CD1c-positive myeloid dendritic cell (primary cell): ENCODE data around the gene CLEC16A.
"Not testable (repeated sequence)": the region's sequence is repeated elsewhere in the genome, so short reads cannot be mapped to it uniquely, and the experiment has no call there.

ENCODE experiments used
- DNase-seq: peaks from one replicate; pipeline ENCODE4 v3.0.0-alpha.2; 2016; ENCODE audit errors: extremely low spot score

The CLEC16A gene

DNA sequence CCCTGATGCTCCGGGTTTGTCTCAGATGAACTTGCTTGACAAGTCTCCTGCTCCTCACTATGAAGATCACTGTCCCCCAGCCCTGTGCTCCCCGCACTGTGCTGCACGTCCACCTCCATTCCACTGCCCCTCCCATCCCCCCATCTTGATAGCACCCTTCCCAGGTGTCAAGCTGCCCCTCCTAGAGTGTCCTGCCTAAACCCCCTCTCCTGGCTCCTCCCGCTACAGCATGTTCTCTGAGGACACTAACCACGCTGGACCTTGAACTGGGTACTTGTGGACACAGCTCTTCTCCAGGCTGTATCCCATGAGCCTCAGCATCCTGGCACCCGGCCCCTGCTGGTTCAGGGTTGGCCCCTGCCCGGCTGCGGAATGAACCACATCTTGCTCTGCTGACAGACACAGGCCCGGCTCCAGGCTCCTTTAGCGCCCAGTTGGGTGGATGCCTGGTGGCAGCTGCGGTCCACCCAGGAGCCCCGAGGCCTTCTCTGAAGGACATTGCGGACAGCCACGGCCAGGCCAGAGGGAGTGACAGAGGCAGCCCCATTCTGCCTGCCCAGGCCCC lies 20.6 kb upstream of the CLEC16A start:
- no peak for DNase-seq

DNA sequence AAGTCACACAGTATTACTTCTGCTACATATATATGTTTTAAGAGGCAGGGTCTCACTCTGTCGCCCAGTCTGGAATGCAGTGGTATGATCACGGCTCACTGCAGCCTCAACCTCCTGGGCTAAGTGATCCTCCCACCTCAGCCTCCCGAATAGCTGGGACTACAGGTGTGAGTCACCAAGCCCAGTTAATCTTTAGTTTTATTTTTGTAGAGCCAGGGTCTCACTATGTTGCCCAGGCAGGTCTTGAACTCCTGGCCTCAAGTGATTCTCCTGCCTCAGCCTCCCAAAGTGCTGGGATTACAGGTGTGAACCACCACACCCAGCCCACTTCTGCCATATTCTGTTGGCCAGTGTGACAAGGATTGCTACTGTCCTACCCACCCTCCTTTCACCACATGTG lies 19.1 kb upstream of the CLEC16A start:
- not testable (repeated sequence) for DNase-seq

DNA sequence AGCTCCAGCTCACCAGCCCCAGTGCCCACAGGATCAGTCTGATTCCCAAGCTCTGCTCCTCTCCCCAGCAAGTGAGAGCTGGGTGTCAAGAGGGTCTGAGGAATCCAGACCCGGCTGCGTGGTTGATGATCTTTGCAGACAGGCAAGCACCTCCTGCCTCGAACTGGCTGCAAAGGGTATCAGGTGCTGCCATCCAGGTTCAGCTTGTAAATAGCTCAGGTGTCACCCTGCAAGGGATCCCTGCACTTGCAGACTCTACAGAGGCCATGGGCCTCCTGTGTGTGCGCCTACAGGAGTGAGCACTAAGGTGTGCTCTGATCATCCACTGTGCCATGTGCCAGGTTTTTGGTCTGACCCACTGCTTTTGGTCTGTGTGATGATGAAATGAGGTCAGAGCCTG lies 18.3 kb upstream of the CLEC16A start:
- DNase-seq, result no peak

DNA sequence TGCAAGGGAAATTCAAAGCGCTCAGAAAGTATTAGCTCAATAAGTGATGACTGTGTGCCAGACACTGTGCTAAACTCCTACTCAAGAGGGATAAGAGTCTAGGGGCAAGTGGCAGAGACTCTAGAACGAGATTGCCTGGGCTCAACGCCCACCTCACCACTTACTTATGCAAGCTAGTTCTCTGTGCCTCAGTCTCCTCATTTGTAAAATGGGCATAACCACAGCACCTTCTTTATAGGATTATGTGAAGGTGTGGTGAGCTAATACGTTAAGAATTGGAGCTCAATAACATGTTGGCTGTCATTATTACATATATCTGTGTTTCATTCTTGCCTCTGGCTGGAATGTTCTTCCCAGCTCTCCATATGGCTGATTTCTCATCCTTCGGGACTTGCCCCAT lies 17.5 kb upstream of the CLEC16A start:
- no peak for DNase-seq

DNA sequence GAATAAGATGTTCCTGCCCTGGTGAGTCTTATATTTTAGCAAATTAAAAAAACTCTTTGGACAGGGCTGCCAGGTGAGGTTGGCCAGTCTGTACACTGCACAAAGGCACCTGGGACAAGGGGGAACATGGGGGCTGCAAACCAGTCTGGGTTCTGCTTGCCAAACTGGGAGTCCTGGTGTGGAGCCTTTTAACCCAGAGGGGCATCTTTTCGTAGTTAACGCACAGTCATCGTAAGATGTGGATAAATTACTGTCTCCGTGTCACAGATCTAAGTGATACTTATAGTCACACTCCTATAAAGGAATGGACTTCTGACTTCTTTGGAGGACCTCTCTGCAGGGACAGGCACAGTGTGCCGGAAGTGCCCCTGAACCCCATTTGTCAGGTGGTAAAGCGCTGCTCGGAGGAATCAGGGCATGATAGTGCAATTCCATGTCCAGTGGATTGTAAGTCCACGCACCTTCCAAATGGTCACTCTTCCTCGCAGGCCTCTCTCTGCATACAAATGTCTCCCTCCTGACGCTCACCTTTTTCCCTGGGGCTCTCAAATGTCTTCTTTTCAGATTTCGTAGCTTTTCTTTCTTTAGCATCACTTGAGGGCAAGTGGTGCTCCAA lies 16.8 kb upstream of the CLEC16A start:
- no peak for DNase-seq

DNA sequence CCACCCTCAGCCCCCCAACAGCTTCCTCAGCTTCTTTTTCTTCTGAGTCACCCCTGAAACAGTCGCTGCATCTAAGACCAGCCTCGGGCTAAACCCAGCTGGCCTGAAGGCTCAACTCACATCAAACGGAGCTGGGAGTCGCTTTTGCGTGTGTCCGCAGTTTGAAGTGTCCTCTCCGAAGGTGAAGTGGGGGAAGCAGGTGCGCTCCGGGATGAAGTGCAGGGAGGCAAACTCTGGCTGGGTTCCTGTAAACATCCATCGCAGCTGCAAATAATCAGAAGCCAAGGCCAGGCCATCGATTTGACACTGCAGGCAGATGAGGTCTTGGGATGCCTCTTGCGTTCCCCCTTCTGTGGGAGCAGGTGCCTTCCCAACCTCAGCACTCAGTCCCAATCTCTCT lies 15.3 kb upstream of the CLEC16A start:
- not testable (repeated sequence) for DNase-seq

DNA sequence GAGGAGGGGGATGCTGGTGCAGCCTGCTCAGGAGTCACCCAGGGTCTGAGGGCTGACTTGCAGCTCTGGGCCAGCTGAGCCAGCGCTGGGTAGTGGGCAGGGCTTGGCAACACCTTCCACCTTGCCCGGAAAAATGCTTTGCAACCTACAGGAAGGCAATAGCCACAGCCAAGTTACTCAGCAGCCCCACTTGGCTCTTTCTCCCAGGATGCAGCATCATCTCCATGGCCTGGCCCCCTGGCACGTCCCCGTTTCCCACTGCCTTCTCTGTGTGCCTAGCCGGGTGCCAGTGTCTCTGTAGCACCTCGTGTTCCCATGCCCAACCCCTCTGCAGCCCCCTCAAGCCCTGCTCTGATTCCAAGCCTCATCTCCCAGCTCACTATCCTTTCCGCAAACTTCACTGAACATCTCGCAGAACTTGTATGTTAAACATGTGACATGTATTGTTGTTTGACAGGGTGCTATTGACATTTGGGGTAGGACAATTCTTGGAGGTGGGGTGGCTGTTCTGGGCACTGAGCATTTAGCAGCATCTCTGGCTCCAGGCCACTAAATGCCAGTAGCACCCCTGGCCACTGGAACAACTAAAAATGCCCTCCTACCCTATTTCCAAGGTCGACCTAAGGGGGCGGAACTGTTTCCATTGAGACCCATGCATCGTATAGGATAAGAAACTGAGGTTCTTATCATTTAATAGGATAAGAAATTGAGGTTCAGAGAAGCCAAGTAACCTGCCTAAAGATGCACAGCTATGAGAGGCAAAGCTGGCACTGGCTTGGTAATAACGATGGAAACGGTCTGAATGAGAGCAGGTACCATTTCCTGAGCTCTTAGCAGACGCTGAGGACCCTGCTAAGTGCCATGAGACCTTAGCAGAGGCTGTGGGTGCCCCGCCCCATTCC lies 14.3 kb upstream of the CLEC16A start:
- DNase-seq, result peak; percentile 31

DNA sequence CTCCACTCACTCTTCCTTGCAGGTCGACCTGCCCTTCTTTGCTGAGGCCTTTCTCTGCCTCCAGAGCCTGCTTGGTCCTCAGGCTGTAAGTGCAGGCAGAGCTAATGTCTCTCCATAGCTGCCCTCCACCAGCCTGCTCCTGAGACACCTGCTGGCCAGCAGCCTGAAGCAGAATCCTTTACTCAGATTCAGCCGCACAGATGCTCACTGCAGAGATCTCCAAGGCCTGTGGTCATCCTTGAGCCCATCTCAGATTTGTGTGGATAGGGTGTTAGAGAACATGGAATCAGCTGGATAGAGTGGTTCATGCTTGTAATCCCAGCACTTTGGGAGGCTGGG lies 13.6 kb upstream of the CLEC16A start:
- DNase-seq, result no peak

DNA sequence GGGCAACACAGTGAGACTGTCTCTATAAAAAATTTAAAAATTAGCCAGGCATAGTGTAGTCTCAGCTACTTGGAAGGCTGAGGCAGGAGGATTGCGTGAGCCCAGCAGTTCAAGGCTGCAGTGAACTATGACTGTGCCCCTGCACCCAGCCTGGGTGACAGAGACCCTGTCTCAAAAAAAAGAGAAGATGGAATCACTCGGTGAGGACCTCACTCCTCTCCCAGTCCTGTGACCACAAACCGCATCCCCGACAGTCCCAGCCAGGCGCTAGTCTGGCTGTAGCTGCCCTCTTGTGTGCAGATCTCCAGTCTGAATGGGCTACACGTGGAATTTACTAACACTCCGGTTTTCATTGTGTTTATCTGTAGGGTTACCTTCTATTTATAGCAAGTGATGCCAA lies 13.2 kb upstream of the CLEC16A start:
- DNase-seq, result no peak

DNA sequence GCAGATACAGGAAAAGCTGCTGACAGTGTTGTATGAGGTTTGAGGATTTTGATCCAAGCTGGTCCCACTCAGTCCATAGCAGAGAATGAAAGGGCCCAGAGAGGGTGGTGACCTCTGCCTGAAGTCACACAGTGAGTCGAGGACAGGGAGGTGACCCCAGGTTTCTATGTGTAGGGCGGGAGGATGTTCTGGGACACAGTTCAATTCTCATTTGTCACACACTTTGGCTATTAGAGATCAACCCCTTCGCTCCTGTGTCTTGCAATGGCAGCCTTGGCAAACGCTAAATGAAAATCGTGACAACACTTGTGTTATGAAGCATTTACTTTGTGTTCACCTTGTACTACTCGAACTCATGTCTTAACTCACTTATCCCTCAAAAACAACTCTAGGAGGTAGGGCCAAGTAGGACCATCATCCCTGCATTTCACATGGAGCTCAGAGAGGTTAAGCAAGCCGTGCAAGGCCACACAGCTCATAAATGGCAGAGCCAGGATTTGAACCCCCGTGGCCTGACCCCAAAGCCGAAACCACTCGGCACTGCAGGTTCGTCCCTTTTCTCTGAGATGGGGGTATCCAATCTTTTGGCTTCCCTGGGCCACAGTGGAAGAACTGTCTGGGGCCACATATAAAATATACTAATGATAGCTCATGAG lies 12.3 kb upstream of the CLEC16A start:
- no peak for DNase-seq

DNA sequence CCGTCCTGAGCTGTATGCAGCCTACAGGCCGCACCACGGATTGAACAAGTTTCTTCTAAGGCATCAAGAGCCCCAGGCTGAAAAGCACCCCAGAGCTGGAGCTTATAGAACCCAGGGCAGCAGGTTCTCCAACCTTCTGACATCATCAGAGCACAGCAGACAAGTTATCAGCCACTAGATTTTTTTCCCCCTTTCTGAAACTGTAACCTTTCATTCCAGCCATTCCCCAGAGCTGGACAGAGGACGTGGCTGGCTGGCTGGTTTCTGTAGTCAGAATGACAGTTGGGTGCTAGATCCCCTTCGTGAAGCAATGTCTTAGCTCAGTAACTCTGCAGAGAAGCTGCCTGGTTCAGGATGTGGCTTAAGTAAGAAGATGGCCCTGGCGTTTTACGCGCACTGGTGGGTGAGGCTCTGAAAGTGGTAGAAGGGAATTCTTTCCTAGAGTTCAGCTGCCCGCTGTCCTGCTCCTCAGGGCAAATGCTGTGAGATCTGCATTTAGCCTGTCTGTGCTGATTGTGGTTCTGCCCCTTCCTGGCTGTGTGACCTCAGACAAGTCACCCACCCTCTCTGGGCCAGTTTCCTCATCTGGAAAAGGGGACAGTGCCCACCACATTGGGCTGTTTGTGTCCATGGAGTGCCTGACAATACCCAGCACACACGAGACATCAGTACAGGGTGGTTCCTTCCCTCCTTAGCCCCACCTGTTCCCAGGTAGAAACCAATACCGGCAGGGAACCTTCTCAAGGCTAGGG lies 11.2 kb upstream of the CLEC16A start:
- no peak for DNase-seq

DNA sequence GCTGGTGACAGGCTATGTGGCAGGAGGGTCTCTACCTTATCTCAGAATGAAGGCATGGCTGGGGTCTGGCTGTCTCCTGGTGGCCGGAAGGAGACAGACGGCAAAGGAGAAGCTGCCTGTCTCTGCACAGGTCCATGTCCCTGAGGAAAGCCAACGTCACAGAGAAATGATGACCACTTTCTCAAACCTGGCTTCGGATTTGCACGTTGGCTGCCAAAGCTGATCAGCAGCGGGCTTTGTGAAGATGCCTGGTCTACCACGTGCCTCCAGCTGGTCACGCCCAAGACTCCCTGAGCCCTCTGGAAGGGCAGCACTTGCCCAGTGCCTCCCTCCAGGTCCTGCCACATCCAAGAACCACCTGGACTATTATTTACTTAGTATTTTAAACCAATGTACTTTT lies 10.5 kb upstream of the CLEC16A start:
- no peak for DNase-seq

DNA sequence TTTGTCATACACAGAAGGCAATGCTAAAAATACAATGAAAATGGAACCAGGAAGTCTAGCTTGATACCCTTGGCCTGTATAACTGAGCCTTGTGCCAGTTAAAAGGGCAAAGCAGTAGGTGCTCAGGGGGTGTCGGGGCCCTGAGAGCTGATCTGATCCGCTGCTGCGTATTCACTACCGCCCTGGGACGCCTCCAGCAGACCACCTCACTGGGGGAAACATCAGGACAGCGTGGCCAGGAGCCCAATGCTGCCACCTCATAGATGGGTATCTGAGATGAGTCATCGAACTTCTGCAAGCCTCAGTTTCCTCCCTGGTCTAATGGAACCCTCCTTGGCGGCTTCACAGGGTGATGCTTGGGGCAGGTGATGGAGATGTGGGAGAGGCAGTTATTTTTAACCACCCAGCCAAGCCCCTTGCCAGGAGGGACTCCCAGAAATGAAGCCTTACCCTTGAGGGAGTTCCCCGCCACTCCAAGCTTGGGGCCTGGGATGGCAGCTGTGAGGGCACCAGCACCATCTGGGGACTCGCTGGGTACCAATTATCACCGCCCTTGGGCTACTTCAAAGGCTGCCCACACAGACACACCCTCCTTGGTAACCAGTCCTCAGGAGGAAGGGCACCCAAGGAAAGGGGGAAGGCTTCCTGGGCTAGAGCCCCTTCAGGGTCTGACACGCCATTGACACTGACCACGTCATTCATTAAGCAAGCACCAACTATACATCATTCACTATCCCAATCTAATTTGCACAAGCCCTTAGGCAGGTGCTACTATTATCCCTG lies 9.8 kb upstream of the CLEC16A start:
- DNase-seq, result no peak

DNA sequence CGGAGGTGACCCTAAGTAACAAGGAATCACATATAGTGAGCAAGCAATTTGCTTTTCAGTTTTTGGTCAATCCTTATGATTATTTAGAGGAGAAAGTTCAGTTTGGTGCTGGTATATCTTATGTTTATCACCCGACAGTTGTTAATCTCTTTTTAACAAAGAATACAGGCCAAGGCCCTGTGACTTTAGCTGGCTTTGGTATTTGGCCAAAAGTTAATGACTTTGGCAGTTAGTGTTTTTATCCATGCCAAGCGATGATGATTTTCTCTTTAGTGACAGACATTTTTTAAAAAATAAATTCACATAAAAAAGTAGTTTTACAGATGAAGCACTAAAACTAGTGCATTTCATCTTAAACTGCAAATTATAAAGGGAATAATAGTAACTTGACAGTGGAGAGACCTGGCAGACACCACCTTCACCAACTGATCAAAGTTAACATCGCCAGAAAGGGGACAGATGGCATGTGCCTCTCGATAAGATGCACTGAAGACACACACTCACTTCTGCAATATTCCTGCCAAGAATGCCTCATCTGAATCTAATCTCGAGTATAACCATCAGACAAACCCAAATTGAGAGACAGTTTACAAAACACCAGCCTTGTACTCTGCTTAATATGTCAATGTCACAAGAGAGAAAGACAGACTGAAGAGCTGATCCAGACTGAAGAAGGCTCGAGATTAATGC lies 9.0 kb upstream of the CLEC16A start:
- no peak for DNase-seq

DNA sequence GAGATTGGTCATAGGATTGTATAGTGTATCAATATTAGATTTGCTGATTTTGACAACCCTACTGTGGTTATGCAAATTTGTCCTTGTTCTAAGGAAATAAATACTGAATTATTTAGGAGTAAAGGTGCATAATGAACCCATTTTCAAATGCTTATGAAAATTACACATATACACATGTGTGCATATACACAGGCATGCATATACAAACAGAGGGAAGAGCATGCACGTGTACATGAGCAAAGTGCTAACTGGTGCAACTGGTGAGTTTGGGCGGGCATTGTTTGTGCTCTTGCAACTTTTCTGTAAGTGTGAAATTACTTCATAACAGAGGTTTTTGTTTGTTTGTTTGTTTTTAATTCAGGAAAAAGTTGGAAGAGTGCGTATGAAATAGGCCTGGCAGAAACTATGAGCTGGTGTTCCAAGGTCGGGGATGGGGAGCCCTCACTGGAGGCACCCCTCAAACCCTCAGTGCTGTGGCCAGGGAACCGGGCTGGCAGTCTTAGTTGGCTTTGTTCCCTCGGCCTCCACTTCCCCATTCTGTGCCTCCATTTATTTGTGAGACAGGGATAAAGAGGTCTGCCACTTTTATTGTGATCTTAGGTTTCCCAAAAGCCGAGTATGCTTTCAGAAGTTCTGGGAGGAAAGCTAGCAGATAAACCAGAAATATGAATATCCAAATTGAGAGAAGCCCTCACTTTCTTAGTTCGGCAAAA lies 7.9 kb upstream of the CLEC16A start:
- DNase-seq, result no peak

DNA sequence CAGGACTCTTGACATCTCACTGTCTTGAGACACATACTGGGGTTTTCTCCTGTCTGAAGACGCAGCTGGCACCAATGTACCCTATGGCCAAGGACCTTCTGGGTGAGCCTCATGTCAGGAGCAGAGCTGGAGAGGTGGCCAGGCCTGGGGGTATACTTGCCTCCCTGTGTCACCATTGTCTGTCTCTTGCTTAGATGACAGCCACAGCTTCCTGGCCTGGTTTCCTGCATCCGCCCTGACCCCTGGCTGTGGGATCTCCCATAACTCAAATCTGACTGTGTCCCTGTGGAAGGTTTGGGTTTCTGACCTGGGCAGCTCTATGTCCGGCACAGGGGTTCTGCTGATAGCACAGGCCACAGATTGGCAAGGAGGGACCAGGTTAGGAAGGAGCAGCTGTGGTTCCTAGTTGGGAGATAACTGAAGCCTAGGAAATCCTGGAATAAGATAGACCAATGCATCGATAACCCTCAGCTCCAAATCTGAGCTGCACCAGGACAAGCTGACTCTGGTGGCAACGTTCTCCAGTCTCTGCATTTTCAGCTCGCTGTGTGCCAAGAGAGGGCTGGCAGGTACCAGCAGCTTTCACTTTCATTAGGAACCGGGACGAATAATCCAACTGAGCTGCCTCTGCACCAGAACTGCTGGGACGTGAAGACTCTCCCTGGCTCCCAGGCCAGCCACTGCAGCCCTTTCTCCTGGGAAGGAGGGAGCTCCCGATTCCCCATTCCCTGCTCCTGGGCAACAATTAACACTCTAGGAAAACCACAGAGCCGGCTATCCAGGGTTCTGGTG lies 7.1 kb upstream of the CLEC16A start:
- DNase-seq, result no peak

DNA sequence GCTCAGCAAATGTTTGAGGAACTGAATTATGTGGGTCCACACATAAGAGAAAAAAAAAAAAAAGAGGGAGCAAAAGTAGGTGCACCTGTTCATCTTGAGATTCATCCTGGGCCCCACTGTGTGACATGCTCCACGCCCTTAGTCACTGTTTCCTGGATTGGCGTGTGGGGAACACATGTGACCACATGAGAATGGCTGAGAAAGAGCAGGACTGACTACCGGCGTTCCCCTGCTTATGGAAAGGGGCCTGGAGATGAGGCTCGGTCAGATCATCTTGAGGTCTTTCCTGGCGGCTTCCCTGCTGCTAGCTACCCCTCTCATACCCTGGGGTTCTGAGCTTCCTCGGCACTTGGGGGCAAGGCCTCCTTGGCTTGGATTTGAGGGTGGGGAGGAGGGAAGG lies 6.0 kb upstream of the CLEC16A start:
- peak; percentile 43 for DNase-seq

DNA sequence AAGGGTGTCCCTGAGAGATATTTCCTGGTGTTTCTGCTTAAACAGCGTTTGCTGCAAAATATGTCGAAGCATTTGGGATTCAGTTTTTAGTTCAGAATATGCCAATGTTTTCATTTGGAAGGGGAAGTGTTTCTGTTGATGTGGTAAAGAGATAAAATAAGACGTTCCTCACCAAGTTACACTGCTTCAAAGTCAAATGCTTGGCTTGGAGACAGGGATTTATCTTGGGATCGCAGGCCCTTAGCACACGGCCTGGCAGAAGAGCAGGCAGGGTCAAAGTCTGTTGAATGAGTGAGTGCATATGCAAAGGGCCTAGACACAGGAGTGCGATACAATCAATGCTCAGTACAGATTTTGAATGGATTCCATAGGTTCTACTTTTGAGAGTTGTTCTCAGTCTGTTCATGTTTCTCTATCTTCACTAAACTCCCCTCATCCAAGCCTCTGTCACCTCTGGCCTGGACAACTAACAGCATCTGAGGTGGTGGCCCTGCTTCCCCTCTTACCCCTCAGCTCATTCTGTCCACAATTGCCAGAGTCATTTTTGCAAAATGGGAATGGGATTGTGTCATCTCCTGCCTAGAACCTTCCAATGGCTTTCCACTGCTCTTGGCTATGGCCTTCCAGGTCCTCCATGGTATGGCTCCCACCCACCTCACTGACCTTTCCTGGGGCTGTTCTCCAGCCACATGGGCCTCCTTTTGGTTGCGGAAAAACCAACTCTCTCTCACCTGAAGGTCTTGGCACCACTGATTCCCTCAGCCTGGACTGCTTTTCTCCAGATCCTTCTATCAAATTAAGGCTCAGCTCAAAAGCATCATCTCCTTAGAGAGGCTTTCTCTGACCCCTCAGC lies 5.3 kb upstream of the CLEC16A start:
- no peak for DNase-seq
